K562 (cell line): ENCODE measurements around the gene SEMA6B.

Source experiments
- BACH1 ChIP-seq: fragments of 200-800 bp; sonication (Bioruptor generic); IDR thresholded peaks from 2 replicates; pipeline ENCODE4 v1.6.1; 2016; ENCODE audit warnings: missing genetic modification characterization, missing compliant biosample characterization
- EHMT2 ChIP-seq: fragments of 450-650 bp; IDR thresholded peaks from 2 replicates; pipeline ENCODE4 v1.6.1; 2018; ENCODE audit warnings: antibody characterized with exemption
- ETV5 ChIP-seq: sonication (generic); formaldehyde crosslinking; IDR thresholded peaks from 2 replicates; pipeline ENCODE4 v1.4.0; 2020; ENCODE audit warnings: low read depth, mild to moderate bottlenecking, missing genetic modification reagents
- EZH2 ChIP-seq: IDR thresholded peaks from 2 replicates; pipeline ENCODE4 v1.6.1; 2012; ENCODE audit warnings: low read depth, mild to moderate bottlenecking, inconsistent platforms, low read length, borderline replicate concordance
- MAFF ChIP-seq: IDR thresholded peaks from 2 replicates; pipeline ENCODE4 v1.6.1; 2012; ENCODE audit warnings: low read length, improper control_type of control experiment
- MECOM ChIP-seq: fragments of 250-450 bp; sonication (Bioruptor Pico); IDR thresholded peaks from 2 replicates; pipeline ENCODE4 v1.8.0; 2022; ENCODE audit warnings: inconsistent platforms
- SP1 ChIP-seq: sonication (generic); formaldehyde crosslinking; IDR thresholded peaks from 2 replicates; pipeline ENCODE4 v1.8.1; 2022; ENCODE audit warnings: mild to moderate bottlenecking, missing genetic modification reagents
- TCF7 ChIP-seq: sonication (generic); IDR thresholded peaks from 2 replicates; pipeline ENCODE4 v1.6.1; 2016; ENCODE audit warnings: antibody characterized with exemption, borderline replicate concordance
- ZFP1 ChIP-seq: fragments of 450-650 bp; formaldehyde crosslinking; IDR thresholded peaks from 2 replicates; pipeline ENCODE4 v1.4.0; 2020; ENCODE audit warnings: mild to moderate bottlenecking, mixed read lengths
- TF ChIP-seq, protein P1 (sequence below): sonication (generic); formaldehyde crosslinking; IDR thresholded peaks from 2 replicates; pipeline ENCODE4 v1.8.1; 2023; ENCODE audit warnings: mild to moderate bottlenecking, missing genetic modification reagents
- TF ChIP-seq, protein P2 (sequence below): sonication (generic); formaldehyde crosslinking; IDR thresholded peaks from 2 replicates; pipeline ENCODE4 v1.8.1; 2022; ENCODE audit warnings: missing genetic modification reagents
- TF ChIP-seq, protein P3 (sequence below), 3 experiments: IDR thresholded peaks in 2 of 3; conservative IDR thresholded peaks in 1 of 3; 2 replicates each; pipeline ENCODE4 v1.5.1; 2011 to 2012; ENCODE audit warnings: low read length in 3 of 3, mild to moderate bottlenecking in 3 of 3, control low read depth in 2 of 3, improper control_type of control experiment in 1 of 3, inconsistent platforms in 1 of 3, low read depth in 1 of 3, mixed read lengths in 1 of 3, moderate library complexity in 1 of 3; ENCODE audit not compliant: insufficient read depth in 2 of 3

DNA sequence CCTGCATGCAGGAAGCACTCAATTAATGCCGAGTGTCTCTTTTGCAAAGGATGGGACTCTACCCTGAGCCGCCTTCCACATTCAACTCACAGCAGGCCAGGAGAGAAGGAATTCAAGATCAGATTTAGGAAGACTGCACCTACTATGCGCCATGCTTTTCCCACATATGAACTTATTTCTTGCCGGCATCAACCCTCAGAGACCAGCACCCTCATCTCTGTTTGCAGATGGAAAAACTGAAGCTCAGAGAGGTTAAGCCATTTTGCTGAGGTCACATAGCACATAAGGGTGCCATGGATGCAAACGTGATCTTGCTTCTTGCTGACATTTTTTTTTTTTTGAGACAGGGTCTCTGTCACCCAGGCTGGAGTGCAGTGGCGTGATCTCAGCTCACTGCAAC, 14.2 kb upstream of the SEMA6B start:
- TF ChIP-seq, protein P1, sequence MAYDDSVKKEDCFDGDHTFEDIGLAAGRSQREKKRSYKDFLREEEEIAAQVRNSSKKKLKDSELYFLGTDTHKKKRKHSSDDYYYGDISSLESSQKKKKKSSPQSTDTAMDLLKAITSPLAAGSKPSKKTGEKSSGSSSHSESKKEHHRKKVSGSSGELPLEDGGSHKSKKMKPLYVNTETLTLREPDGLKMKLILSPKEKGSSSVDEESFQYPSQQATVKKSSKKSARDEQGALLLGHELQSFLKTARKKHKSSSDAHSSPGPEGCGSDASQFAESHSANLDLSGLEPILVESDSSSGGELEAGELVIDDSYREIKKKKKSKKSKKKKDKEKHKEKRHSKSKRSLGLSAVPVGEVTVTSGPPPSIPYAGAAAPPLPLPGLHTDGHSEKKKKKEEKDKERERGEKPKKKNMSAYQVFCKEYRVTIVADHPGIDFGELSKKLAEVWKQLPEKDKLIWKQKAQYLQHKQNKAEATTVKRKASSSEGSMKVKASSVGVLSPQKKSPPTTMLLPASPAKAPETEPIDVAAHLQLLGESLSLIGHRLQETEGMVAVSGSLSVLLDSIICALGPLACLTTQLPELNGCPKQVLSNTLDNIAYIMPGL (CRISPR knock-in tag) = no peak
- TF ChIP-seq TCF7 (no peak), MECOM (CRISPR knock-in tag) (no peak), ZFP1 (CRISPR knock-in tag) (no peak), SP1 (CRISPR knock-in tag) (no peak), ETV5 (CRISPR knock-in tag) (no peak), EZH2 (no peak), MAFF (no peak), EHMT2 (no peak), BACH1 (no peak)
- TF ChIP-seq, protein P2, sequence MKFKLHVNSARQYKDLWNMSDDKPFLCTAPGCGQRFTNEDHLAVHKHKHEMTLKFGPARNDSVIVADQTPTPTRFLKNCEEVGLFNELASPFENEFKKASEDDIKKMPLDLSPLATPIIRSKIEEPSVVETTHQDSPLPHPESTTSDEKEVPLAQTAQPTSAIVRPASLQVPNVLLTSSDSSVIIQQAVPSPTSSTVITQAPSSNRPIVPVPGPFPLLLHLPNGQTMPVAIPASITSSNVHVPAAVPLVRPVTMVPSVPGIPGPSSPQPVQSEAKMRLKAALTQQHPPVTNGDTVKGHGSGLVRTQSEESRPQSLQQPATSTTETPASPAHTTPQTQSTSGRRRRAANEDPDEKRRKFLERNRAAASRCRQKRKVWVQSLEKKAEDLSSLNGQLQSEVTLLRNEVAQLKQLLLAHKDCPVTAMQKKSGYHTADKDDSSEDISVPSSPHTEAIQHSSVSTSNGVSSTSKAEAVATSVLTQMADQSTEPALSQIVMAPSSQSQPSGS (CRISPR knock-in tag) = no peak
- TF ChIP-seq, protein P3, sequence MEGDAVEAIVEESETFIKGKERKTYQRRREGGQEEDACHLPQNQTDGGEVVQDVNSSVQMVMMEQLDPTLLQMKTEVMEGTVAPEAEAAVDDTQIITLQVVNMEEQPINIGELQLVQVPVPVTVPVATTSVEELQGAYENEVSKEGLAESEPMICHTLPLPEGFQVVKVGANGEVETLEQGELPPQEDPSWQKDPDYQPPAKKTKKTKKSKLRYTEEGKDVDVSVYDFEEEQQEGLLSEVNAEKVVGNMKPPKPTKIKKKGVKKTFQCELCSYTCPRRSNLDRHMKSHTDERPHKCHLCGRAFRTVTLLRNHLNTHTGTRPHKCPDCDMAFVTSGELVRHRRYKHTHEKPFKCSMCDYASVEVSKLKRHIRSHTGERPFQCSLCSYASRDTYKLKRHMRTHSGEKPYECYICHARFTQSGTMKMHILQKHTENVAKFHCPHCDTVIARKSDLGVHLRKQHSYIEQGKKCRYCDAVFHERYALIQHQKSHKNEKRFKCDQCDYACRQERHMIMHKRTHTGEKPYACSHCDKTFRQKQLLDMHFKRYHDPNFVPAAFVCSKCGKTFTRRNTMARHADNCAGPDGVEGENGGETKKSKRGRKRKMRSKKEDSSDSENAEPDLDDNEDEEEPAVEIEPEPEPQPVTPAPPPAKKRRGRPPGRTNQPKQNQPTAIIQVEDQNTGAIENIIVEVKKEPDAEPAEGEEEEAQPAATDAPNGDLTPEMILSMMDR (IDR thresholded peaks at IDR 0.05 in 2 of 3, conservative IDR thresholded peaks at IDR 0.05 in 1 of 3; ENCODE audit: insufficient read depth in 2 of 3, low read depth in 1 of 3, low read length in 3 of 3) = no peak
